GM21528 (cell line): ENCODE data around the gene CD300LD.
"Not testable (repeated sequence)": the region's sequence is repeated elsewhere in the genome, so short reads cannot be mapped to it uniquely, and the experiment has no call there.

ENCODE experiments used
- ATAC-seq: cut with Tn5 transposase; IDR thresholded peaks from one replicate; pipeline ENCODE4 v1.9.1; 2021; ENCODE audit warnings: mild to moderate bottlenecking, moderate library complexity; ENCODE audit not compliant: unreplicated experiment, low FRiP score

The CD300LD gene

DNA sequence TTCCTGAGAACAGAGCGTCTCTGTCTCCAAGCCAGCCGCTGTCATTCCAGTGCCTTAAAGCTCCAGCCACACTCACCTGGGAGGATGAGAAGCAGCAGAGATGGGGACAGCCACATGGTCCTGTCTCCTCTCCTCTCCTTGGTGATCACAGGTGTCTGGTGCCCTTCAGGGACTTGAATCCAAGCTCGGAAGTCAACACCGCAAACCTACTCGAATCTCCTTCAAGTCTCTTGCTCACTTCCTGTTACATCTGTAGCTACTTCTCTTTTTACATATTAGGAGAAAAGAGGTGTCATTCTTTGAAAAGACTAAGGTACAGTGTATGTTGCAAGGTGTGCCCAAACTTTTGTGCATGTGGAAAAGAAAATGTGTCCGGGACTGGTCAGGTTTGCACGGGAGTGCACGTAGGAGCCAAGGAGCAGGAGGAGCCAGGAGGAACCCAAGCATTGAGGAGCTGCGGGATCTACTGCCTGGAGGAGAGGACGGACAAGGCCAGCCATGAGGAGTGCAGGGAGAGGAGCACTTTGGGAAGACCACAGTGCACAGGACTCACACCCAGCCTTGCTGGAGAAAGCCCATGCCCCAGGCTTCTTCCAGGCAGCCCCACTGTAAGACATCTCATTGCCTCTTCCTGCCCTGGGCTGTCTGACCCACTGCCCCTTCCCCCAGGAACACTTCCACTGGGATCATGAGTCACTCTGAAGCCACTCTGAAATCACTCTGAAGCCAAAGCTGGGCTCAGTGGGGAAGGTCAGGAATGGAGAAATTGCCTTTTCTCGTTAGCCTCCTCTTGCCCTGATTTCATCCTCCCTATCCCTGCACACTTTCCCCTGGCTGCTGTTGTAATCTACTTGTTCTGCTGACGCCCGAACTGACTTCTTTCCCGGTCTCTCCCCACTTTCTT, at the start of gene CD300LD:
TSS of gene CD300LD (minus strand) at position 197 of the 904 bp plus-strand sequence. CDS start at position 116, 81 bp downstream.
- ATAC-seq, result no peak

GRCh38 chr17:74641224-74641957, 49.3 kb upstream of the CD300LD start:
- no peak for ATAC-seq

- ATAC-seq, result no peak
Measured at GRCh38 chr17:74639704-74640151, 47.6 kb upstream of the CD300LD start.

GRCh38 chr17:74637926-74638325, 45.8 kb upstream of the CD300LD start:
- no peak for ATAC-seq

DNA sequence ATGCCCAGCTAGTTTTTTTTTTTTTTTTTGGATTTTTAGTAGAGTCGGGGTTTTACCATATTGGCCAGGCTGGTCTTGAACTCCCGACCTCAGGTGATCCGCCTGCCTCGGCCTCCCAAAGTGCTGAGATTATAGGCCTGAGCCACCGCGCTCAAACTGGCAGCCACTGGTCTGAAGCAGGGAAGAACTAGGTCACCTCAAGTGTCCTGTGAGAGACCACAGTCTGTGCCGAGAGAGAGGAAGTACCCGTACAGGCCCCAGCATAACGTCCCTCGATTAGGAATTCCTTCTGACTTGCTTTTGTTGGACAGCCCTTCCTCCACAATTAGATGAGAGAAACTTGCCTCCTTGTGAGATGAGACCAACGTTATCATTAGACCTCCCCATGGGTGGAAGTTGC, 45.2 kb upstream of the CD300LD start:
- ATAC-seq, result no peak

DNA sequence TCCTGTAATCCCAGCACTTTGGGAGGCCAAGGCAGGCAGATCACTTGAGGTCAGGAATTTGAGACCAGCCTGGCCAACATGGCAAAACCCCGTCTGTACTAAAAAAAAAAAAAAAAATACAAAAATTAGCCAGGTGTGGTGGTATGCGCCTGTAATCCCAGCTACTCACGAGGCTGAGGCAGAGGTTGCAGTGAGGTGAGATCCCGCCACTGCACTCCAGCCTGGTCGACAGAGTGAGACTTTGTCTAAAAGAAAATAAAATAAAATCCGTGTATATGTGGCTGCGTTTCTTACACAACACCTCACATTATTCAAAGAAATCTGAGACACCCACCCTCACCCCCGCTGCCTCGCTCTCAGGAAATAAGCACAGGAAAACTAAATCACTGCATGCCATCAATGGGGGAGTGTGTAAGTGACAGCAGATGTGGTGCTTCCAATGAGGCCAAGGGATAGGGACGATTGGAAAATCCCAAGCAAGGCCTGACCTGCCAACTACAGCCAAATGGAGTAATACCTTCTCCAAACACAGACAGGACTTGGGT, 44.5 kb upstream of the CD300LD start:
- ATAC-seq, result not testable (repeated sequence)

DNA sequence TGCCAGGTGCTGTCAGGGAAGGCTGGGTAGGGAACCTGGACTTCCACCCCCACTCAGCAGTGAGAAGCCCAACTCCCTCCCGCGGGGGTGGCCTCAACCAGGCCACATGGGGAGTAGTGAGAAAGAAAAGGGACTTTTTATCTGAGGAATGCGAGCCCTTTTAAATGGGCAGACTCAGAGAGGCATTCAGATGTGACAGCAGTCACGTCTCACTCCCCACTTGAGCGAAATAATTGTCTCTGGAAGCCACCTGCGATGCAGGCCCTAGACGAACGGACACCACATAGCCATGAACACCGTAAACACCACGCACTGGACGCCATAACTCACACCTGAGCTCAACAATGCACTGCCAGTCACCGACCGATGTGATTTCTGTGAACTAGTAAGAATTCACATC, 43.3 kb upstream of the CD300LD start:
- no peak for ATAC-seq

DNA sequence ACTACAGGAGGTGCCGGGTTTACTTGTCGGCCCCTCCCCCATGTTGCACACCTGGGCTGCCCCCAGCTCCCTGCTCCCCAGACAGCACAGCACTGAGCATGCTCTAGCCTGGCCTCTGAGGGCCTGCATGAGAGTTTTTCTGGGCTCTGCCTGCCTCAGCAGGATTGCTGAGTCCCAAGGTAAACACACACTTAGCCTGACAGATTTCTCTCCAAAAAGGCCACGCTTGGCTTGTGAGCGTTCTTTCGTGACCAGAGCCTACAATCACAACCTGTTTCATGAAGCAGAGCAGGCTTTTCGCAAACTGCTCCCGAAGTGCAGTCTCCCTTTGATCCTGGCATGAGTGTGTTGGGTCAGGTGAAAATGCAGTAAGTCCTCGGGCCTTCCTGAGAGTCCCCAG, 41.2 kb upstream of the CD300LD start:
- no peak for ATAC-seq

- no peak for ATAC-seq
Measured at GRCh38 chr17:74632617-74633016, 40.5 kb upstream of the CD300LD start.

GRCh38 chr17:74631468-74632450, 39.7 kb upstream of the CD300LD start:
- ATAC-seq, result no peak

GRCh38 chr17:74630251-74630650, 38.2 kb upstream of the CD300LD start:
- not testable (repeated sequence) for ATAC-seq

- ATAC-seq, result no peak
Measured at GRCh38 chr17:74625661-74626060, 33.6 kb upstream of the CD300LD start.

GRCh38 chr17:74624131-74624530, 32.0 kb upstream of the CD300LD start:
- no peak for ATAC-seq

- no peak for ATAC-seq
Measured at GRCh38 chr17:74623693-74624093, 31.6 kb upstream of the CD300LD start, which contains the start of gene CD300E. Gene CD300E, minus strand, starts transcription at chr17:74623738. Its CDS starts 117 bp downstream, at chr17:74623621.

DNA sequence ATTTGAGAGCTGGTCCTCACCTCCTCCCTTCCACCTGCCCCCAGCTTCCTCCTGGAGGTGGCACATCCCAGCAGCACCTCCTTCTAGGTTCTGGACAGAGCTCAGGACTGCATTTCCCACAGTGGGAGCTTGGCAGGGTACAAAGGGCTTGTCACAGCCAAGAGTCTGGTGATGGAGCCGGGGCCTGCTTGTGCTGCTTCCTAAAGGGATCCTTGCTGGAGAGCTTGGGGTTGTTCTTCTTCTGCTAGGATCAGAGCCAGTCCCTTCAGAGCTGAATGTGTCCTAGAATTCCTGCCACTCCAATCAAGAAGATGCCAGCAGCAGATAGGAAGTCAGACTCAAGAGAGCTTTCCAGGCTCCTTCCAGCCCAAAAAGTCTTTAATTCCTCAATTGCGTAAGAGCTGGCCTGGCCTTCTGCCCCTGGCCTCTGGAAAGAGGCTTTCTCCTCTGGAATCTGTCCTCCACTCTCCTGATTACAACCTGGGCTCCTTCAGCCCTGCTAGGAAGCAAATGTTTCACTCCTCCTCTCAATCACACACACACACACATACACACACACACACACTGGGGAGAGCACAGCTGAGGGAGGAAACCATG, 27.1 kb upstream of the CD300LD start:
- no peak for ATAC-seq

DNA sequence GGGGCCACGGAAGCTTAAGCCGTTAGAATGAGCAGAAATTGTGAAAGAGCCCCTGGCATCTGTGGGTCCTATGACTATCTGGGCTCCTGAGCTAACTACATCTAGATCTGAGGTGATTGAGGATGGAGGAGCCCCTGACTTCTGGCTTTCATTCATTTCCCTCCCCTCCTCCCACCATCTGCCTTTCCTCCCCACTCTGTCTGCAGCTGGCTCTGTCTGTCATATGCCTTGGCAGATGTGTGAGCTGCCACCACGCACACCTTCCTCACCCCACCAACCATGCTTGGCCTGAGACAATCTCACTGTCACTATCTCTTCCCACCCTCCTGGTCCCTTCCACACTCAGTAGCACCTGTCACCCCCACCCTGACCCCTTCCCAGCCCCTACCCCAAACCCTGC, 26.4 kb upstream of the CD300LD start:
- no peak for ATAC-seq

GRCh38 chr17:74616696-74617095, 24.6 kb upstream of the CD300LD start:
- ATAC-seq, result no peak

DNA sequence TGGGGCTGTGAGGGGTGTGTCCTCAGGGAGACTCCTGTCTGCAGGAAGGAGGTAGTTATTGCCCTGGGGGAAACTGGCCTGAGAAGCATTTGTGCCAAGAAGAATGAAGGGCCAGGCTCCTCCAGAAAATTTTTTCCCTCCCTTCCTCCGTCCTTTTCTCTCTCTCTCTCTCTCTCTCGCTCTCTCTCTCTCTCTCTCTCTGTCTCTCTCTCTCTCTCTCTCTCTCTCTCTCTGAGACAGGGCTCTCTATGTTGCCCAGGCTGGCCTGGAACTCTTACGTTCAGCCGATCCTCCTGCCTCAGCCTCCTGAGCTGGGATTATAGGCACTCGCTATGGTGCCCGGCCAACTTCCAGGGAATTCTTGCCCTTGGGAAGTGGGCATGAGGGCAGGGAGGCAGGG, 20.0 kb upstream of the CD300LD start:
- ATAC-seq, result no peak

GRCh38 chr17:74610108-74610507, 18.0 kb upstream of the CD300LD start:
- no peak for ATAC-seq

DNA sequence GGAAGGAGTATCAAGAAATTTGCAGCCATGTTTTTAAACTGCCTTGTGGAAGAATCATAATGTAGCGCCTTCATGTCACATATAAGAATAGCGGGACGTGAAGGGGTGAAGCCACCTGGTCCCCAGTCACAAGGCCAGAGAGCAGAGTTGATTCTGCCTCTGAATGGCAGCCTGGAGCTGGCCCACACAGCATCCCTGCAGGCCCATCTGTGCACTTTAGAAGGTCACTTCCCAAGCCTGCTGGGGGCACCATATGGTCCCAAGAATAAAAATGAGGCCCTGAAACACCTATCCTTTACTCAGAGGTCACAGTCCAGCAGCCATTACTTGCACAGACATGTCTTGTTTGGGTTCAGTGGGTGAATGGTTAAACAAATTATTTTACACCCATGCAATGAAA, 16.4 kb upstream of the CD300LD start:
- ATAC-seq, result no peak
